Mesendoderm (in vitro differentiated cells): ENCODE data around the gene GPR148. TPM values are rescaled to one million over a fixed set of nuclear protein-coding genes. Genes with fewer than 3 reads are reported as not detected.
A peak's percentile ranks its signal among the peaks of the same experiment; 100 is the strongest.
"Not testable (repeated sequence)": the region's sequence is repeated elsewhere in the genome, so short reads cannot be mapped to it uniquely, and the experiment has no call there.

Experiments
- DNase-seq: peaks from one replicate; pipeline ENCODE4 v3.0.0; 2013
- H2AK5ac ChIP-seq: 2 replicates; pipeline ENCODE4 v1.6.1; 2013; ENCODE audit warnings: low read length, inconsistent platforms
- H2BK120ac ChIP-seq: 2 replicates; pipeline ENCODE4 v1.6.1; 2013; ENCODE audit warnings: low read depth, mild to moderate bottlenecking, low read length, moderate library complexity, mixed read lengths
- H2BK15ac ChIP-seq: replicated peaks from 2 replicates; pipeline ENCODE4 v1.6.1; 2013; ENCODE audit warnings: low read depth, mild to moderate bottlenecking, moderate library complexity
- H2BK5ac ChIP-seq: 2 replicates; pipeline ENCODE4 v1.6.1; 2013; ENCODE audit warnings: low read length, inconsistent platforms
- H3K18ac ChIP-seq: 2 replicates; pipeline ENCODE4 v1.6.1; 2013; ENCODE audit warnings: mild to moderate bottlenecking, low read length, mixed read lengths
- H3K23ac ChIP-seq: one replicate; pipeline ENCODE4 v1.6.1; 2013; ENCODE audit warnings: low read length
- H3K27ac ChIP-seq: 2 replicates; pipeline ENCODE4 v1.5.1; 2013; ENCODE audit warnings: low read depth, mild to moderate bottlenecking, inconsistent platforms, low read length, moderate library complexity
- H3K27me3 ChIP-seq: 2 replicates; pipeline ENCODE4 v1.6.1; 2013; ENCODE audit warnings: low read length, control low read depth, mild to moderate bottlenecking, inconsistent platforms; ENCODE audit not compliant: insufficient read depth, poor library complexity
- H3K36me3 ChIP-seq: 2 replicates; pipeline ENCODE4 v1.6.1; 2013; ENCODE audit warnings: low read length, inconsistent platforms; ENCODE audit not compliant: control insufficient read depth, insufficient read depth
- H3K4ac ChIP-seq: one replicate; pipeline ENCODE4 v1.6.1; 2013; ENCODE audit warnings: low read depth, mild to moderate bottlenecking, low read length, moderate library complexity
- H3K4me1 ChIP-seq: 2 replicates; pipeline ENCODE4 v1.6.1; 2013; ENCODE audit warnings: low read depth, low read length, inconsistent platforms; ENCODE audit not compliant: control insufficient read depth
- H3K4me2 ChIP-seq: 2 replicates; pipeline ENCODE4 v1.6.1; 2013; ENCODE audit warnings: low read length
- H3K4me3 ChIP-seq: 2 replicates; pipeline ENCODE4 v1.5.1; 2013; ENCODE audit warnings: mild to moderate bottlenecking, low read length
- H3K56ac ChIP-seq: one replicate; pipeline ENCODE4 v1.6.1; 2013; ENCODE audit warnings: low read length
- H3K79me1 ChIP-seq: 2 replicates; pipeline ENCODE4 v1.6.1; 2013; ENCODE audit warnings: low read length, inconsistent platforms
- H3K79me2 ChIP-seq: 2 replicates; pipeline ENCODE4 v1.6.1; 2013; ENCODE audit warnings: mild to moderate bottlenecking, low read length; ENCODE audit not compliant: control insufficient read depth, insufficient read depth
- H3K9ac ChIP-seq: 2 replicates; pipeline ENCODE4 v1.6.1; 2013; ENCODE audit warnings: low read length, inconsistent platforms
- H4K5ac ChIP-seq: one replicate; pipeline ENCODE4 v1.6.1; 2013; ENCODE audit warnings: low read length
- H4K8ac ChIP-seq: one replicate; pipeline ENCODE4 v1.6.1; 2013; ENCODE audit warnings: low read depth, mild to moderate bottlenecking, control low read depth, low read length, moderate library complexity
- WGBS: extraction: QIAGEN DNeasy Blood & Tissue Kit; methylation state at CpG from one replicate; pipeline ENCODE4 v1.1.7; 2013; ENCODE audit warnings: low lambda C conversion rate, missing lambda C conversion rate; ENCODE audit not compliant: insufficient coverage; ENCODE audit errors: extremely low coverage; 5-methylcytosine and 5-hydroxymethylcytosine counted together
- polyA plus RNA-seq, 2 experiments: library from polyadenylated mRNA; stranded (reverse); fragments of 200-250 nt; gene quantifications; one replicate each; pipeline ENCODE4 v1.2.3, GENCODE V29; 2013

GPR148 gene, protein sequence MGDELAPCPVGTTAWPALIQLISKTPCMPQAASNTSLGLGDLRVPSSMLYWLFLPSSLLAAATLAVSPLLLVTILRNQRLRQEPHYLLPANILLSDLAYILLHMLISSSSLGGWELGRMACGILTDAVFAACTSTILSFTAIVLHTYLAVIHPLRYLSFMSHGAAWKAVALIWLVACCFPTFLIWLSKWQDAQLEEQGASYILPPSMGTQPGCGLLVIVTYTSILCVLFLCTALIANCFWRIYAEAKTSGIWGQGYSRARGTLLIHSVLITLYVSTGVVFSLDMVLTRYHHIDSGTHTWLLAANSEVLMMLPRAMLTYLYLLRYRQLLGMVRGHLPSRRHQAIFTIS
- not detected for polyA plus RNA-seq (2013, experiment 1 of 2)
- not detected for polyA plus RNA-seq (2013, experiment 2 of 2)

DNA sequence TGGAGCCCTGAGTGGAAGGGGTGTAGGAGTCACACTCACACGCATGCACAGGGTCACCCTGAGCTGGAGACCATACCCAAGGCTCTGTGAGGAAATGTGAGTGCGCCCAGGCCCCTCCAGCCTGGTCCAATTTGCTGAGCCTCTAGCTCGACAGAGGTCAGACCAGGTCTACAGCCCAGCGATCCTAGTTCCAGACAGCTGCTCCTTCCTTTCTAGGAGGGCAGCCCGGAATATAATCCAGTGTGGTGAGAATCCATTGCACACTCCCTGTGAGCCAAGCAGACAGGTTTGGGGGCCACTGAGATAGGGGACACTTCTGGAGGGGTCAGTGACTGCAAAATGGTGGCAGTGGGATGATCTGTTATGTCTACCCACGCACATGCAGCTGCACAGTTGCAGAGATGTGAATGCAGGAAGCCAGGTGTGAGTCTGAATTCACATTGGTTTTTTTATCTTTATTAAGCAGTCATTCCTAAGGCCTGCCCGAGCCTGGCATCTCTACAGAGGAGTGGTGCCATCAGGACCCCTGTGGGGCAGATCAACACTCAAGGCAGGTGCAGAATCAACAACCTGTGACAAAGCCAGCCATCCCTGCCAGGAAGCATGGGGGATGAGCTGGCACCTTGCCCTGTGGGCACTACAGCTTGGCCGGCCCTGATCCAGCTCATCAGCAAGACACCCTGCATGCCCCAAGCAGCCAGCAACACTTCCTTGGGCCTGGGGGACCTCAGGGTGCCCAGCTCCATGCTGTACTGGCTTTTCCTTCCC, at the start of gene GPR148:
TSS of gene GPR148 (plus strand) at position 522 of the 768 bp plus-strand sequence. CDS start at position 604, 82 bp downstream.
- H3K18ac ChIP-seq, result no peak within 1 kb of the TSS
- H4K5ac ChIP-seq, result no peak within 1 kb of the TSS
- no peaks in the 10 kb centered on the region for H3K36me3 ChIP-seq
- no peak within 1 kb of the TSS for H2AK5ac ChIP-seq
- H2BK15ac ChIP-seq, result no peak within 1 kb of the TSS
- H3K79me1 ChIP-seq, result no peaks in the 10 kb centered on the region
- H3K79me2 ChIP-seq, result no peaks in the 10 kb centered on the region
- peak within 1 kb of the TSS; percentile 49 for H3K4me3 ChIP-seq
- no peak within 1 kb of the TSS for H3K27ac ChIP-seq
- WGBS, result no CpG with 5 or more reads among the region's 8 CpGs
- H3K56ac ChIP-seq, result peak within 1 kb of the TSS; percentile 91
- no peak within 1 kb of the TSS for H2BK5ac ChIP-seq
- H3K27me3 ChIP-seq, result no peaks in the 10 kb centered on the region
- H3K23ac ChIP-seq, result no peak within 1 kb of the TSS
- H2BK120ac ChIP-seq, result no peak within 1 kb of the TSS
- H3K4ac ChIP-seq, result no peak within 1 kb of the TSS
- peaks cover 3% of the 10 kb centered on the region for H3K4me1 ChIP-seq
- H4K8ac ChIP-seq, result no peak within 1 kb of the TSS
- DNase-seq, result no peak
- peak within 1 kb of the TSS; percentile 69 for H3K9ac ChIP-seq
- H3K4me2 ChIP-seq, result peak within 1 kb of the TSS; percentile 93

DNA sequence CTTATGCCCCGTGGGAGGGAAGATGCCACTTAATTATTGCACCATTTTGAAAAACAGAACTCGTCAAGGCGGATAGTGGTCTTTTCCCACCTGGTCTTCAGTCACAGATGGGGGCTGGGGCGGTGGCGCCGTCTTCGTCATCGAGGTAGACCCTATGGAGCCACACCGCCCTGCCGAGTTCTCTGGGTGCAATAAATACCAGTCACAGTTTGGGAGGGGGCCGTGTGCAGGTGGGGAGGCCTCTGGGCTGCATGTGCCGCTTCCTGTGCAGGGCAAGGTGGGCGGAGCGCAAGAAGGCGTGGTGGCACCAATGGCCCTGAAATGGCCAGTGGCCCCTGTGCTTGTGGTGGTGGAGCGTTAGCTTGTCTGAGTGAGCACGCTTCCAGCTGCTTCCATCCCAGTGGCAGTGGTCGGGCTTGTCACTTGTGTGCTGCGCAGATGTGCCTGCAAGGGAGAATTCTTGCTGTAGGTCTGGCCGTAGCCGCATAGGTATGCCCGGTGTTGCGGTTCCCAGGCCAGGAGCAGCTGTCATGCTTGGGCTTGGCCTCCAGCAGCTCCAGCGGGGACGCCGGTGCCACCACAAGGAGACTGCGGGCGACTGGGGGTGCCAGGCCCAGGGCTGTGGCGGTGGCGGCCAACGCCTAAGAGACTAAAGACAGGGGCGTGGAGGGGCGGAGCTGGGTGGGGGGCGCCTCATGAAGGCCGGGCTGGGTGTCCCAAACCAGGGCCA, 36.7 kb upstream of the GPR148 start:
- H4K8ac ChIP-seq, H3K4me1 ChIP-seq, H3K23ac ChIP-seq, H3K56ac ChIP-seq, H3K18ac ChIP-seq, H3K4ac ChIP-seq, H3K27ac ChIP-seq, DNase-seq, H3K79me1 ChIP-seq, H2BK5ac ChIP-seq, H2AK5ac ChIP-seq, H3K4me2 ChIP-seq, H3K79me2 ChIP-seq, H3K36me3 ChIP-seq, H4K5ac ChIP-seq, H2BK15ac ChIP-seq, H3K9ac ChIP-seq, H3K4me3 ChIP-seq, H3K27me3 ChIP-seq, H2BK120ac ChIP-seq: not testable (repeated sequence)
- no CpG with 5 or more reads among the region's 35 CpGs for WGBS

DNA sequence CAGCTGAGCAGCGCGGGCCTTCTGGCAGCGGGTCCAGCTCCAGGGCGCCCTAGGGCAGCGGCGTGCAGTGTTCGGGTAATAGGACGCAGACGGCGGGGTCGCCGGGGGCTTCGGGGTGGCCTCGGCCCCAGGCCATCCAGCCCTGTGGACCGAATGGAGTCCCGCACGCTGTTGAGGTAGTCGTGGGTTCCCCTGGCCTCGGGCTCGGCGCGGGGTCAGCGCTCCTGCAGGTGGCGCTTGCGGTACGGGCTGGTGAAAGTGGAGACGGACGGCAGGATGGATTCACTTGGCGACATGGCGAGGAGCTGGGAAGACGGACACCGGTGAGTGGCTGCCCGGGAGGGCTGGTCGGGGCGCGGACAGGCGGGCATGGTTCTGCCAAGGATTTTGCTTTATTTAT, 35.4 kb upstream of the GPR148 start:
- H3K79me2 ChIP-seq, H3K23ac ChIP-seq, H3K4me1 ChIP-seq, H2BK120ac ChIP-seq, H3K79me1 ChIP-seq, H3K4me2 ChIP-seq, H3K9ac ChIP-seq, H4K8ac ChIP-seq, H3K27ac ChIP-seq, H3K36me3 ChIP-seq, H3K4me3 ChIP-seq, H3K18ac ChIP-seq, H3K56ac ChIP-seq, H4K5ac ChIP-seq, H2BK15ac ChIP-seq, H3K4ac ChIP-seq, H3K27me3 ChIP-seq, H2AK5ac ChIP-seq, H2BK5ac ChIP-seq: not testable (repeated sequence)
- peak; percentile 70 for DNase-seq
- WGBS, result no CpG with 5 or more reads among the region's 37 CpGs

DNA sequence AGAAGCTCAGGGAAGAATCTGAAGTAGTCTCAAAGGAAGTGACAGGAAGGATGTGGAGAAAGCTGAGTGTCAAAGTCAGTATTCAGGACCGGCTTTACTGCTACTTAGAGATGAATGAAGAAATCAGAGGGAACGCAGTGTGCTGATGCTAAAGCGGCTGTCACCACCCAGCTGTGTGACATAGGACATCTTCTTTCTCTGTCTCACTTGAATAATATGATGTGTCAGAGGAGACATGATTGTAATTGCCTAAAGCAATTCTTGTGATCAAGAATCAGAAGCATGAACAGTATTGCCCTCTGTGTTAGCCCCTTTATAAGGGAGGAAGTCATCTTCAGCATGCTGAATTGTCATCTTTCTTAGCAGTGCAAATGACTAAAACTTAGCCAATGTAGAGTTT, 25.6 kb upstream of the GPR148 start:
- H3K4me3 ChIP-seq, H3K4me2 ChIP-seq, H3K23ac ChIP-seq, H3K27me3 ChIP-seq, H3K79me1 ChIP-seq, H2BK120ac ChIP-seq, H2AK5ac ChIP-seq, H2BK5ac ChIP-seq, H3K4me1 ChIP-seq, H3K56ac ChIP-seq, H4K8ac ChIP-seq, H3K9ac ChIP-seq, H3K36me3 ChIP-seq, H3K4ac ChIP-seq, DNase-seq, H4K5ac ChIP-seq, H2BK15ac ChIP-seq, H3K79me2 ChIP-seq, H3K18ac ChIP-seq, H3K27ac ChIP-seq: not testable (repeated sequence)
- no CpG with 5 or more reads among the region's 3 CpGs for WGBS

DNA sequence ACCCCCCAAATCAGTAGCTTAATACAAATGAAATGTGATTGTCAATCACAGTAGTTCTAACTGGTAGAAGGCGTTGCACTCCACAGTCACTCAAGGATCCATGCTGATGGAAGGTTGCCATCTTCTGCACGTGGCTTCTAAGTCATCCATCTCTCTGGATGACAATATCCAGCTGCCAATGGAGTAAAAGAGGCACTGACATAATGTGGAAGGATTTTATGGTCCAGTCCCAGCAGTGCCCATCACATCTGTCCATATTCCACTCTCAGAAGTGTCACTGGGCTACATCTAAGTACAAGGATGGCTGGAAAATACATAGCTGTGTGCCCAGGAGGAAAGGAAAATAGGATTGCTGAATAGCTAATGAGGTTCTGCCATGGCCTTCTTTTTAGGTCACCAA, 14.1 kb upstream of the GPR148 start:
- H3K4me2 ChIP-seq, H3K27me3 ChIP-seq, H3K23ac ChIP-seq, H2BK5ac ChIP-seq, H3K79me2 ChIP-seq, H2AK5ac ChIP-seq, H4K5ac ChIP-seq, H3K4me1 ChIP-seq, H3K79me1 ChIP-seq, DNase-seq, H3K9ac ChIP-seq, H3K36me3 ChIP-seq, H3K4me3 ChIP-seq, H2BK15ac ChIP-seq, H3K27ac ChIP-seq, H3K18ac ChIP-seq, H4K8ac ChIP-seq, H3K4ac ChIP-seq, H2BK120ac ChIP-seq, H3K56ac ChIP-seq: not testable (repeated sequence)
- no CpG with 5 or more reads among the region's 2 CpGs for WGBS
